GM18498 (cell line): ENCODE results near the gene C1orf174.
"Not testable (repeated sequence)": the region's sequence is repeated elsewhere in the genome, so short reads cannot be mapped to it uniquely, and the experiment has no call there.

Experiments used
- ATAC-seq: cut with Tn5 transposase; IDR thresholded peaks from one replicate; pipeline ENCODE4 v1.9.1; 2021; ENCODE audit warnings: mild to moderate bottlenecking, moderate library complexity; ENCODE audit not compliant: unreplicated experiment

The C1orf174 gene

DNA sequence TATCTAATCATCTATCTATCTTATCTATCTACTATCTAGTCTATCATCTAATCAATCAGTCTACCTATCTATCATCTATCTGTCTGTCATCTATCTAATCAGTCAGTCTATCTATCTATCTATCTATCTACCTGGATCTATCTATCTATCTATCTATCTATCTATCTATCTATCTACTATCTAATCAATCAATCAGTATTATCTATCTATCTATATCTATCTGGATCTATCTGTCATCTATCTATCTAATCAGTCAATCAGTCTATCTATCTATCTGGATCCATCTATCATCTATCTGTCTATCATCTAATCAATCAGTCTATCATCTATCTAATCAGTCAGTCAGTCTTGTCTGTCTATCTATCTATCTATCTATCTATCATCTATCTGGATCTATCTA is 26.9 kb upstream of the C1orf174 start:
- ATAC-seq, result no peak

DNA sequence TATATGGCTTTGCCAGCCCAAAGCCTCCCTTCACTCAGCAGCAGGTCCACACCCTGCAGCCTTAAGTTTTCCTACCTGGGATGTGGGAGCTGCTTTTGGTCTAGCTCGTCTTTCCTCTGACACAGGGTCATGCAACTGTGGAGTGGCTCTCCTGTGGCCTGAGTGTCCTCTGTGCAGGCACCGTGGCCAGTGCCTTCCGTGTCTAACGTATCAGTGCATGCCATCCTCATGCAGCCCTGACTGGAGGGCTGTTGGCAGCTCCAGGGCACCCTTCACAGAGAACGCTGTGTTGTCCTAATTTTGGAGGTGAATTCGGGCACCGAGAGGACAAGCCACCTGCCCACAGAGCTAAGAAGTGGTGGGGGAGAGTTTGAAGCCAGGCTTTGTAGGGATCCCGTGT is 25.7 kb upstream of the C1orf174 start:
- ATAC-seq, result no peak

DNA sequence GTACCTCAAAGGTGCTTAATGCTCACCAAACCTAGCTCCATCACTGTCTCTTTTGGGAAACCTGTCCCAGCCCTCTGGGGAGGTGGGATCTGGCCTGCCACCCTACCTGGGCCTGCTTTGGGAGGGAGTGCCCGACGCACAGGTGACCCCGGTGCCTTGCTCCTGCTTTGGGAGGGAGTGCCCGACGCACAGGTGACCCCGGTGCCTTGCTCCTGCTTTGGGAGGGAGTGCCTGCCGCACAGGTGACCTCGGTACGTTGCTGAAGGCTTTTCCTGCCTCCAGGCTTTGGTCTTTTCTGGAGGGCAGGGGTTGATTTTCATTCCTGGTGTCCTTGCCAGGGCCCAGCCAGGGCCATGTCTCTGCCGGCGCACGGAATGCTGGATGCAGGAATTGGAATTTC is 25.2 kb upstream of the C1orf174 start:
- ATAC-seq, result no peak

DNA sequence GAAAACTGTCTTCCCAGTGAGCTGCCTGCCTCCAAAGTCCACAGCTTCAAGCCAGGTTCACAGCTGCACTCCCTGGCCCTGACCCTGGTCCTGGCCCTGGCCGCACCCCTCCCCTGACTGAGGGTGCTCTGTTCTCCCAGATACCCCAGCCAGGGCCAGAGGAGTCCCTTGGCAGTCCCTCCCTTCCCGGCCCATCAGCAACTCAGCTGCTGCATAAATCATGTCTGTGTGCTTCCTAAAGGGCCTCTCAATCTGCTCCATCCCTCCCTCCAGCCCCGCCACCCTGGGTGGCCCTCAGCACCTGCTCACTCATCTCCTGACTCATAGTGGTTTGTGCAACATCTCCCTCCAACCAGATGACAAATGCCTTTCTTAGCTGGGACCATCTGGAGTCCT is 24.8 kb upstream of the C1orf174 start:
- ATAC-seq, result no peak

DNA sequence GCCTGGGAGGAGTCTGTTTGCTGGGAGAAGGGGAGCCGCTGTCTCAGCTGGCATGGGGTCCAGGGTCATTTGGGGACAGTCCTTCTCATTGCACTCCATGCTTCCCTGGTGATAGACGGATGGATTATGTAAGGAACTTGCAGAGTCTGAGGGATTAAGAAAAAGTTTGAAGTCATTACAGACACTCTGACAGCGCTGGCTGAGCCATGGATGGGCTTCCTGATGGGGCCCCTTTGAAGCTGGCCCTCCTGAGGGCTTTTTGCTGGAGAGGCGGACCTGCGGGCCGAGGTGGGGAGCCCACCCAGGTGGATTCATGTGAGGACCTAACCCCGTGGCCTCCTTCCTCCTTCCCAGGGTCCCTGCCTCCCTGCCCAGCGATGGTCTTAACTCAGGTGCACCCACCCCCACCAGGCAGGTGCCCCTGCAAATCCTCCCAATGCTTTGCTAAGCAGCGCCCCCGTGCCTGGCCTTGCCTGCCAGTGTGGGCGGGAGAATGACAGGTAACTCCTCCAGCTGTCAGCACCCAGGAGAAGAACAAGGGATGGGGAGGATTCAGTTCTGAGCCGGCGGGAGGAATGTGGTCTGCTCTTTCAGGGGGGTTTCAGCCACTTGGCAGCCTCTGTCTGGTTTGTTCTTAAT is 24.2 kb upstream of the C1orf174 start:
- no peak for ATAC-seq

DNA sequence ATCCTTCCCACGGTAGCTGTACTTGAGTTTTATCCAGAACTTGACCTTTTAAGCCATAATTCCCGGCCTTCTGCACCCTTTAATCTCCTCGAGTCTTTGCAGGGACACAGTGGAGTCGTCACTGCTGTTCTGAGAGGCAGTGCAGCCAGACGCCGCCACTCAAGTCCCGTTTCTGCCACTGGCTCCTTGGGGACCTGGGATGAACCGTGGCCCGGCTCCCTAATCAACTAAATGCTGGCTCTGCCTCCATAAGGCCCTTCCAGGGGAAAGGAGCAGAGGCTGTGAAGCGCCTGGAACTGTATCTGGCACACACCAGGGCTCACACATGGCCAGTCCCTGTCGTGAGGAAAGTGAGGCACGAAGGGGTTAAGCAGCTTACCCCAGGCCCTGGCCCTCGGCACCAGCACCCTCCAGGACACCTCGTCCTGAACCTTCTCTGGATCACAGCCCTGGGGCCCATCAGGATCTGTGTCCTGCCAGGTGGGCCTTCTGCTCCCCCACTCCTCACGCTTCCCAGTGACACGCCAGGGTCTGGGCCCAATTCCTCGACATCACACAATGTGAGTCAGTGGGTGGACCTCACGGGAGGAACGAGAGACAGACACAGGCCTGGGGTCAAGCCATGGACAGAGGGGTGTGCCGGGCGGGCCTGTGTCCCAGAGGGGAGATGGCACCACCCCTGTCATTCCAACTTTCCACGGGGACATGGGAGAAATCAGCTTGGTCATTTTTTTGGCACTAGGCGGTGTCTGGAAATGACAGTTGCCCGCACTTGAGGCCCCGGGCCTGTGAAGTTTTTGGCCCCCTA is 23.5 kb upstream of the C1orf174 start:
- no peak for ATAC-seq

DNA sequence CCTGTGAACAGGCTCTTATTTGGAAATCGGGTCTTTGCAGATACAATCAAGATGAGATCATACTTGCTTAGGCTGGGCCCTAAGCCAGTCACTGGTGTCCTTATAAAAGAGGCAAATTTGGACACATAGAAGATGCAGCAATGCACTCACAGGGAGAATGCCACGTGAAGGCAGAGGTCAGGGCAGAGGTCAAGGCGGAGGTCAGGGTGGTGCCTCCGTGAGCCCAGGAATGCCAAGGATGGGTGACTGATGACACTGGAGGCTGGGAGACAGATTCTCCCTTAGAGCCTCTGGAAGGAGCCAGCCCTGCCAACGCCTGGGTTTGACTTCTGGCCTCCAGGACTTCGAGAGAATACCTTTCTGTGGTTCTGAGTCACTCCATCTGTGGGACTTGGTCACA is 22.8 kb upstream of the C1orf174 start:
- ATAC-seq, result no peak

DNA sequence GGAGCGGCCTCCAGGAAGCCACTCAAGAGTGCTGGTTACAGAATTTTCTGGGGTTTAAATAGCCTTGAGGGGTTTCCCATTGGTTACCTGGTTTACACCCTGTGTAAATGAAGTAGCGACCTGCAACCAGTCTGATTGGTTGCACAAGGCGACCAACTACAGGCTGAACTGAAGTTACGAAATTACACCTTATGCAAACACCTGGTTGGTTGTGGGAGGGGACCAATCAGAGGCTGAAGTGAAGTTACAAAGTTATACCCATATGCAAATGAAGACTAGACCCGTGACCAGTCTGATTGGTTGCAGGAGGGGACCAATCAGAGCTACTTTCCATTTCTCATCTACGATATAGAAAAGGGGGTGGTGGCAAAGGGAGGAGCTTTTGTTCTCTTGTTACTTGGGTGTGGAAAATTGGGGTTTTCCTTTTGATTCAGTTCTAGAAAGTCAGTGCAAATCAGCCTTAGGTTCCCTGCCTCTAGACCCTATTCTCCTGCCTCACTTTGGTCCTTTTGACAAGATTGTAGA is 22.2 kb upstream of the C1orf174 start:
- ATAC-seq, result no peak

DNA sequence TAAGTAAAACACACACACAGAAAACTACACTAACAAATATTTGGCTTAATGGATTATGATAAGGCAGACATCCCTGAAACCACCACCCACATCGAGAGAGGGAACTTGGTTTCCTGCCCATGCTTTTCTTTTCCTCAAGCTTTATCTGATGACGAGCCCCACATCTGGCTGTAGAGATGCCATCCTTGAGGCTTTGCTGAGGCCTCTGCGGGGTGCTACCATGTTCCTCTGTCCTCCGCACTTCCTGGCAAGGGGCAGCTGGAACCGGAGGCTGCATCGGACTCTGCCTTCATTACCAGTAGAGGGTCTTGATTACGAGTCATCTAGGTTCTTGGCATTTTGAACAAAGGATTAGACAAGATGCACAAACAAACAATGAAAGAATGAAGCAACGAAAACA is 21.7 kb upstream of the C1orf174 start:
- no peak for ATAC-seq

DNA sequence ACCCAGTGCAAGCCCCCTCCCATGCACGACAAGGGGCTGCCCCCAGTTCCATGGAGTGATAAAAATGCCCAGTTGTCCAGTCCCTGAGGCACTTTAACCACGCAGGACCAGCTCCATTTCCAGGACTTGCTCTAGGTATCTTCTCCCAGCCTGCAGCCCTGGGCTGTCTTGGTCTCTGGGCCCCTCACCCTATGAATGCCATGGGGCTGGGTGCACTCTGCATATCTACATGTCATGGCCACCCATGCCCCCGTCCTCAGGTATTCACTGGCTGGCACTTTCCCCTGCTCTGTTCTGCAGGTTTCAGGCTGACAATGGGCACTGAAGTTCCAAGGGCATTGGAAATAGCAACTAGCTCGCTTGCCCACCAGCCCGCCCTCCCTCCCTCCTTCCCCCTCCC is 19.6 kb upstream of the C1orf174 start:
- ATAC-seq, result no peak

DNA sequence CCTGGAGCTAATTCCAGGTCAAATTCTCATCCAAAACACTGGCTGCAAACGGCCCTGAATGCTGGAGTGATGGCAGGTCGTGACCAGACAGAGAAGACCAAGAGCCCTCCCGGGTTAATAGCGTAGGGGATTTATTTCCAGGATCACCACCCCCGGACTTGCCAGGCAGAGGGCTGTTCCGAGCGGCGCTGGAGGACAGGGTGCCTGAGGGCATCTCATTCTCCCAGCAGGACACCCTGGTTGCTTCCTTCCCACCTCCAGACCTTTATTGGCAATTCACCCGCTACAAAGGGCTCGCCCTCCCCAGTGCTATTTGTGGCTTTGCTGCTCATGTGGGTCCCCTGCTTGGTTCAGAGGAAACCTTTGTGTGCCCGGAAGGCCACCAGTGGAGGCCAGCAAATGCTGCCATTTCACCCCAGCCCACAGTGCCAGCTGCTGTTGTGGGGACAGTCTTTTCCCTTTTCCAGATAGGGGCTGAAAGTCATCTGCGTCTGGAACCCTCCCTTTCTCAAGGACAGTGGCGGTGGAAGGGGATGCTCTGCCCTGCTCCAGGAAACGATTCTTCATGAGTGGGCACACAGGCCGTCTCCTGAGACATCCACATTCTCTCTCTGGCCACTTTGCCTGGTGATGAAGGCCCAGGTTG is 19.0 kb upstream of the C1orf174 start:
- no peak for ATAC-seq

DNA sequence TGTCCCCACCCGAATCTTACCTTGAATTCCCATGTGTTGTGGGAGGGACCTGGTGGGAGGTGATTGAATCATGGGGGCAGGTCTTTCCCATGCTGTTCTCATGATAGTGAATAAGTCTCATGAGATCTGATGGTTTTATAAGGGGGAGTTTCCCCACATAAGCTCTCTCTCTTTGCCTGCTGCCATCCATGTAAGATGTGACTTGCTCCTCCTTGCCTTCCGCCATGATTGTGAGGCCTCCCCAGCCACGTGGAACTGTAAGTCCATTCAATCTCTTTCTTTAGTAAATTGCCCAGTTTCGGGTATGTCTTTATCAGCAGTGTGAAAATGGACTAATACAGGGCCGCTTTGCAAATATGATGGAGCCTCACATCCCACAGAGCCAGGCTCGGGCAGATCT is 18.3 kb upstream of the C1orf174 start:
- not testable (repeated sequence) for ATAC-seq

DNA sequence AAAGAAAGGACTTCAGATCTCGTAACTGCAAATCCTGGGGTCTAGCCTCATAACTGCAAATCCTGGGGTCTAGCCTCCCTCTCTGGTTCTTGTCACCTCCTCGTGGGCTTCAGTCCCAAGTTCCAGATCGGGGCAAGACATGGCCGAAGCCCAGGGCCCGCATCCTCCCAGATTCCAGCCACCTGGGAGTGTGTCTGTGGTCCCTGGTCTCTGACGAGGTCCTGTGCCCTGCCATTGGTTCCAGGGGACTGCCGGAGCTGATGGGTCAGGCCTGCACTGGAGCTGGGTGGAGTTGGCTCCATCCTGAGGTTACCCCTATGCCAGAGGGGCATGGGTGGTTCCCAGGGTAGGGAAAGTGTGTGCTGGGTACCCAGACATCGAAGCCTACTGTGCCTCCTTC is 17.7 kb upstream of the C1orf174 start:
- ATAC-seq, result no peak

DNA sequence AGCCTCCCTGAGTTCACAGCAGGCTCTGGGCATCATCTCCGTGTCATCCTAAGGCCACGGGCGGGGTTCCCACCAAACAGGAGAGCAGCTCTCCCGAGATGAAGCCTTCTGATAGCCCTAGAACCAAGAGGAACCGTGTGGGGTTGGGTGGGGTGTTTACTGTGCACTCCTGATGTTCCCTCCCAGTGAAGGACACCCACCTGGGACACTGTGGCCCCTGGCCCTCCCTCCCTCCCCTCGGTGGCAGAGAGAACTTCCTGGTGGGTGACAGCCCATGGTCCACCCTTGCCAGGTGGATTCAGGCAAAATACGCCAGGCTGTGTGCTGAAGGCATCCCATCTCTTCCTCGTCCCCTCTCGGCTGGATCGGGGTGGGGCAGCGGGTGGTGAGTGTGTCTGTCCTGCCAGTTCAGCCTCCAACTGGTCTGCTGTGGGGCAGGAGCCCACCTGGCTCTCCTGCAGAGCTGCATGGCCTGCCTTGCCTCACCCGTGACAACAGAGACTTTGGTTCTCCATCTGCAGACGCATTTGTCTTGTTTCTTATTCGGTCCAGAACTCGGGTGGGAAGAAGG is 15.6 kb upstream of the C1orf174 start:
- ATAC-seq, result no peak

DNA sequence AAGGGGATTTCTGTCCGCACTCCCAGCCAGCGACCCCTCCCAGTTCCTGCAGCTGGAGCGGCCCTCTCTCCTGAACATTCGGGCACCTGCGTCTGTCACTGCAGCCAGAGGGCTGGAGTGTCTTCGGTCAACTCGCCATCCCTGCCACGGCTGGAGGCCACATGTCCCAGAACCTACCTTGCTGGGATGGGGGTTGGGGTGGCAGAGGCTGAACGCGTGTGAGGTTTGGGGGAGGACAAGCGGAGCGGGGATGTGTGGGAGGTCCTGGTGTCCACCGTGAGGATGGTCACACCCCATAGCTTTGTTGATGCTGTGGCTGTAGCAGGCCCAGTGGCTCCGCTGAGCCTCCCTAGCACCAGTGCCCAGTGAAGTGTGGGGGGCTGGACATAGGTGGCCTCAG is 14.8 kb upstream of the C1orf174 start:
- no peak for ATAC-seq

DNA sequence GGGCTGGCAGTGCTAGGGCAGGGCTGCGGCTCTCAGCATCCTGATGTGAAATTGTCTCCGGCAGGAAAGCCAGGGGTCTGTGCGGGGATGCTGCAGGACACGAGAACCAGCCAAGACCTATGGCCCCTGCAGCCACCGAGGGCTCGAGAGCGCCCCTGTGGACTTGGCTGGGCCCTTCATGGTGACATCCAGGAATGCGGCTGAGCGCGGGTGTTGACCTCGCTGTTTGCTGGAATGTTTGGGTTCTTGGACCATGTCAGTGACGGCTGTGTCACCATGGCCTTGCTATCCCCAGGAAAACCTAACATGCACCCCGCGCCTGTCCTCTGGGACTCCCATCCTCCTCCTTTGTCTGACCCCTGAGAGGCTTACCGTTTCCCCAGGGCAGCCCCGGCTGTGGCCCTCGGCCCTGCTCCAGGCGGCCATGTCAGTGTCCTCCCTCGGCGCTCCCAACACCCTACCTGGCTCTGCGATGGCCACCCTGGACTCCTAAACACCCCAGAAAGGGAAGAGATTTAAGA is 14.3 kb upstream of the C1orf174 start:
- no peak for ATAC-seq

DNA sequence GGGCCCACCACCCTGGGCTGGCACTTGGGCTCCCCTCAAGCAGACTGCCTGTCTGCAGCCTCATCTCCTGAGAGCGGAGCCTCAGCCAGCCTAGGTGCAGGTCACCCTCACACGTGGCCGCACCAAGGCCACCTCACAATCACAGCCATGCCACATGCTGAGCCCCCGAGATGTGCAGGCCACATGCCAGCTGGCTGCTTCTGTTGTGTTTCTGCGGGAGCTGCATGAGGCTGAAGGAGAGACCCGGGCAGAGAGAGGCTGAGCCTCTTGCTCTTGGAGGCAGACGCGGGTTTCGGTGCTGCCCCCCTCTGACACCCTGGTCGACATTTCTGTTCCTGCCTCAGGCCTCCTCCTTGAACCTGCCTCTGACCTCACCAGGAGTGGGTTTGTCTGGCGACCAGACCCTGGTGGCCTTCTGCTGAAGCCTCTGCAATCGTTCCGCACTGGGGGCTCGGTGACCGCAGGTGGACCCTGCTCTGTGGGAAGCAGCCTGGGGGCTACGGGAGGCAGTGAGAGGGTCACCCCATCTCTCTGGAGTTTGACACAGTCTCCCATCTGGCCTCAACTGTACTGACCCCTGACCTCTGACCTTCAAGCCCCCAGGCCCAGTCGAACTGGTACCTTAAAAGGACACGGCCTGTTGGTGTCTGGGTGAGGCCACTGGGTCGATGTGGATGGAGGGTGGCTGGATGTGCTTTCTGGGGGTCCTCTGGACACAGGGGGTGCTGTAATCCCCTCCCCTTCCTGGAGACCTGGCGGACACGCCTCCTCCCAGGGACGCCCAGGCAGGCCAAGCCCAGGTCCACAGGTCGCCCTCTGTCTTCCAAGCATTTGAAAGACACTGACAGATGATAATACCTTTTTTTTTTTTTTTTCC is 13.0 kb upstream of the C1orf174 start:
- ATAC-seq, result no peak

DNA sequence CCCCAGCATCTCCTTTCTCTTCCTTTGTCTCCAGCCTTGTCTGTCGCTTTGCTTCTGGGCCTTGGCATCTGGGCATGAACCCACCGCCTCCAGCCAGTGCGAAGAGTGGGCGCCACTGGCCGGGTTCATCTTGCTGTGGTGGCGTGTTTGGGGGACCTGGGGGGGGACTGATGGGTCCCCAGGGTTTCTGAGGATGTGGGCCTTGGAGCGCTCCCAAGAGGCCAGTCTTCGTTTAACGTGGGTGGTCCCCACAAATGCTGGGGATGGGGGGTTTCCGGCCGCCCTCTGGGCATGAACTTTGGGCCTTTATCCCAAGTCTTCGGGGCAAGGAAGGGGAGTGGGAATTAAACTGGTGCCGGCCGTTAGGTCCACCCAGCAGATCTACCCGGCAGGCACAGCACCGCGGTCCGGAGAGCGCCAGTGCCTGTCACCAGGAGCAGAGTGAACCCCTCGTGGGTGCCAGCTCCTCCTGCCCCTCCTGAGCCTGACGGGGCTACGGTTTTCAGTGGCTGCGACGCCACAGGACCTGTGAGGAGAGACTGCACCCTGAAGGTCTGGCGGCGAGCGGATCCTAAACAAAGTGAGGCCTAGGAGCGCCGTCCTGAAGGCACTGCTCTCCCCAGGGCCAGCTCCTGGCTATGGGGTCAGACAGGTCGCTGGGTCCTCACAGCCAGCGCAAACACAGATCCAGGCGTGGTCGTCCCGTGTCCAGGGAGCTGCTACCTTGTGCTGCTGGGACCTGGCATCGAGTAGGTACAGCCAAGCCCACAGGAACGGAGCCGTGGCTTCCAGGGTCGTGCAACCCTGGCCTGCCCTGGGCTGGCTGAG is 12.1 kb upstream of the C1orf174 start:
- ATAC-seq, result no peak
